HEK293T (cell line): ENCODE measurements around the gene NEK5.

ENCODE experiments used
- BHLHE40 ChIP-seq: fragments of 450-650 bp; IDR thresholded peaks from 2 replicates; pipeline ENCODE4 v1.6.1; 2016; ENCODE audit warnings: mild to moderate bottlenecking, moderate library complexity, borderline replicate concordance
- ELF4 ChIP-seq: fragments of 450-650 bp; IDR thresholded peaks from 2 replicates; pipeline ENCODE4 v1.6.1; 2017; ENCODE audit warnings: antibody characterized with exemption
- FOXM1 ChIP-seq: fragments of 450-650 bp; IDR thresholded peaks from 2 replicates; pipeline ENCODE4 v1.6.1; 2017; ENCODE audit warnings: mild to moderate bottlenecking, borderline replicate concordance
- SP1 ChIP-seq: fragments of 450-650 bp; IDR thresholded peaks from 2 replicates; pipeline ENCODE4 v1.6.1; 2017

DNA sequence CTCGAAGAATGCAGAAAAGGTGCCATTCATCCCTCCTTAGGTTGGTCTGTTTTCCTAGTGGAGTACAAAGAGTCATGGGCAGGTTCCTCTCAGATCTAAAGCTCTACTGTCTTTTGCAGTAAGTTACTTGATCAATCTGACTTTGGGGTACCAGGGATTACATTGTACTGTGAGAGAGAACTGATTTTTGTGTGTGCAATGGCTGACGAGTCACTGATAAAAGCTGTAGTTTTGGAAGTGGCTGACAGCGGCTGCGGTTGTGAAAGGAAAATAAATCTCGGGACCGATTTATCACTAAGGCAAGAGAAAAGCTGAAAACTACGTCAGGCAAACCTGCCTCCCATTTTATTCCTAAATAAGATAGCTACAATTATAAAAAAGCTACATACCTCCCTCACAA is 77.5 kb downstream of the NEK5 start:
- no peak for TF ChIP-seq SP1
- TF ChIP-seq BHLHE40 = no peak
- no peak for TF ChIP-seq FOXM1
- no peak for TF ChIP-seq ELF4
